Peyer's patch (tissue), 4 donors: Measurements from ENCODE around the gene BACH1.

Source experiments
- POLR2A ChIP-seq, 2 donors: fragments of 450-650 bp; IDR thresholded peaks; one replicate each; pipeline ENCODE4 v1.5.1; 2017; ENCODE audit warnings: antibody characterized with exemption in 2 of 2, mild to moderate bottlenecking in 2 of 2, moderate library complexity in 2 of 2
- TF ChIP-seq, protein P1 (sequence below), 6 experiments: fragments of 450-650 bp in 4 of 6; fragments of 200-600 bp in 2 of 6; sonication (generic) in 1 of 6; IDR thresholded peaks; one replicate each; pipeline ENCODE4 v1.5.1; 2017 to 2019; ENCODE audit warnings: antibody characterized with exemption in 6 of 6, mild to moderate bottlenecking in 3 of 6, moderate library complexity in 1 of 6

DNA sequence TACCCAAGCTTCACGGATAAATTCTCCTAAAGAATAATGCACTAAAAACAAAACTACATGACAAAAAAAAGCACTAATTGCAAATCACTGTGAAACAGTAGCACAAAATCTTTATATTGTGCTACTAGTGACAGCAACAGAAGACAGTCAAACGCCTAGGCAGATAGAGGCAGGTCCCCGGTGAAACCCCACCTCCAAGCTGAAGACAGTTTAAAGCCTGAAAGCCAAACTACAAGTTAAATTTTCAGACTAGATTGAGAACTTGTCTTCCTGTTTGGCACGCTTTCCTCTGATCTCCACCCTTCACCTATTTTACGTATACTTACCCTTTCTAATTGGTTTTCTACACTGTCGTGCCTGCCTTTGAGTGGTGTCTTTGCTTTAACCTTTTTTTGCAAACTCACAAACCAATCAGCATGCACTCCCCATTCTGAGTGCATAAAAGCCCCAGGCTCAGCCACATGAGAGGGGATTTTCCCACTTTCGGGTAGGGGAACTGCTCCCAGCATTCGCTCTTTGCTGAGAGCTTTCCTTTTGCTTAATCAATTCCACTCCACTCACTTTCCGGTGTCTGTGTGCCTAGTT lies 3.6 kb upstream of the BACH1 start:
- TF ChIP-seq, protein P1, sequence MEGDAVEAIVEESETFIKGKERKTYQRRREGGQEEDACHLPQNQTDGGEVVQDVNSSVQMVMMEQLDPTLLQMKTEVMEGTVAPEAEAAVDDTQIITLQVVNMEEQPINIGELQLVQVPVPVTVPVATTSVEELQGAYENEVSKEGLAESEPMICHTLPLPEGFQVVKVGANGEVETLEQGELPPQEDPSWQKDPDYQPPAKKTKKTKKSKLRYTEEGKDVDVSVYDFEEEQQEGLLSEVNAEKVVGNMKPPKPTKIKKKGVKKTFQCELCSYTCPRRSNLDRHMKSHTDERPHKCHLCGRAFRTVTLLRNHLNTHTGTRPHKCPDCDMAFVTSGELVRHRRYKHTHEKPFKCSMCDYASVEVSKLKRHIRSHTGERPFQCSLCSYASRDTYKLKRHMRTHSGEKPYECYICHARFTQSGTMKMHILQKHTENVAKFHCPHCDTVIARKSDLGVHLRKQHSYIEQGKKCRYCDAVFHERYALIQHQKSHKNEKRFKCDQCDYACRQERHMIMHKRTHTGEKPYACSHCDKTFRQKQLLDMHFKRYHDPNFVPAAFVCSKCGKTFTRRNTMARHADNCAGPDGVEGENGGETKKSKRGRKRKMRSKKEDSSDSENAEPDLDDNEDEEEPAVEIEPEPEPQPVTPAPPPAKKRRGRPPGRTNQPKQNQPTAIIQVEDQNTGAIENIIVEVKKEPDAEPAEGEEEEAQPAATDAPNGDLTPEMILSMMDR (IDR thresholded peaks at IDR 0.05): no peak
- no peak for TF ChIP-seq POLR2A (IDR thresholded peaks at IDR 0.05)
